Measurements from ENCODE around the gene GKN2.

The GKN2 gene, protein sequence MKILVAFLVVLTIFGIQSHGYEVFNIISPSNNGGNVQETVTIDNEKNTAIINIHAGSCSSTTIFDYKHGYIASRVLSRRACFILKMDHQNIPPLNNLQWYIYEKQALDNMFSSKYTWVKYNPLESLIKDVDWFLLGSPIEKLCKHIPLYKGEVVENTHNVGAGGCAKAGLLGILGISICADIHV

GRCh38 chr2:68952887-68953521, at the start of gene GKN2:
TSS of gene GKN2 (minus strand) at chr2:68952893. CDS start at chr2:68952861, 32 bp downstream.
- DNase-seq: no peak

DNA sequence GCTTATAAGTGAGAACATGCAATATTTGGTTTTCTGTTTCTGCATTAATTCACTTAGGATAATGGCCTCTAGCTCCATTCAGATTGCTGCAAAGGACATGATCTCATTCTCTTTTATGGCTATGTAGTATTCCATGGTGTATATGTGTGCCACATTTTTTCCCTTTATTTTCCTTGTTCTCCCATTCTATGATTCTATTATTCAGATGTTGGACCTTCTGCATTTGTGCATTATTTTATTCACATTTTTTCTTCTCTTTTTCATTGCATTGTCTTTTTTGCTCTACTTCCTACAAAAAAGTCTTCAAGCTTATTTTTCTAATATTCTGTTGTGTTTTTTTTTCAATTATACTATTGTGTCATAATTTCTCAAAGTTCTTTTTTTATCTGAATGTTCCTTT, 49.2 kb upstream of the GKN2 start:
- no peak for DNase-seq

GRCh38 chr2:68997401-68997800, 44.7 kb upstream of the GKN2 start:
- no peak for DNase-seq

- DNase-seq: no peak
These were observed 43.2 kb upstream of the GKN2 start for GRCh38 chr2:68995916-68996315.

DNA sequence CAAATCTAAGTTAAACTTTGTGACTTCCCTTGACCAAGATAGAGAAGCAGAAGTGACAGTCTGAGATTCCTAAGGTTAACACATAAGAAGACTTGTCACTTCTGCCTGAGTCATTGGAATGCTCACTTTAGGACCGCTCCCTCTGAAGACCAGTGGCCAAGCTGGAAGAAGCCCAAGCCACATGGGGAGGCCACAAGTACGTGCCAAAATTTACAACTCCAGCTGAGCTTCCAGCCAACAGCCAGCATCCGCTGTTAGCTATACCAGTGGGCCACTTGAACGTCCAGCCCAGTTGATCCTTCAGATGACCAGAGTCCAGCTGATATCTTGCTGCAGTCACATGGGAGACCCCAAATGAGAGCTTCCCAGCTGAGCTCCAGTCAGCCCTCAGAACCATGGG, 42.2 kb upstream of the GKN2 start:
- no peak for DNase-seq

DNA sequence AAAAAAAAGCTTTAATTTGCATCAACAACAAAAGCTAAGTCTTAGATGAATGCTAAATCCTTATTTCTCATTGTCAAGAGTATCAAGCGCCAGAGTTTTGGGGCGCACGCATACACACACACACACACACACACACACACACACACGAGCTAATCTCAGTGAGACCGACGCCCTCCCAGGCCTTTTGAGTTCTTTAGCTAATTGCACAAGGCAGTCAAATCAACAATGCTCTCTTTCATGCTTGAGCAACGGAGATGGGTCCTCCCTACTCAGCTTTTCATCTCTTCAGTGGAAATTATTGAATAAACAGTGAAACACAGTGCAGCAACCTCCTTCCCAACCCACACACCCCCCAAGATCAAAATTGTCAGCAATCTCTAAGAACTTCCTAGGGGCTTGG, 41.0 kb upstream of the GKN2 start:
- DNase-seq: no peak

DNA sequence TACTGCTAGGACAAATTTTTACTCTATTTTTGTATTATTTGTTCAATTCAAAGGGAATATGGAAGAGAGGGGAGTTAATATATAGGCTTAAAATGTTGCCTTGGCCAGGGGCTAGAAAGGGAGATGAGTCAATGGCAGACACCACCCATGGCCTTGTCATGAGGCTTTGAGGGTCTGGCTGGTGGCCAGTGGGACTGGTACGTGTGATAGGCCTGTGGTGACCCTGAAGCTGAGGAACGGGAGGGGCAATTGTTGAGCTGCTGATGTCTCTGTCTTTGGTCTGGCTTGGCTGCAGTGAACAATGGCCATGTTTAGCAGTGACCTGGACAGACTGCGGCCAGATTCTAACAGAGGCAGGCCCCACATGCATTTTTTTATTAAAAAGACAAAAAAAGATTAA, 40.2 kb upstream of the GKN2 start:
- DNase-seq: peak; percentile 69

- DNase-seq: no peak
These were observed 39.6 kb upstream of the GKN2 start for GRCh38 chr2:68992341-68992740.

DNA sequence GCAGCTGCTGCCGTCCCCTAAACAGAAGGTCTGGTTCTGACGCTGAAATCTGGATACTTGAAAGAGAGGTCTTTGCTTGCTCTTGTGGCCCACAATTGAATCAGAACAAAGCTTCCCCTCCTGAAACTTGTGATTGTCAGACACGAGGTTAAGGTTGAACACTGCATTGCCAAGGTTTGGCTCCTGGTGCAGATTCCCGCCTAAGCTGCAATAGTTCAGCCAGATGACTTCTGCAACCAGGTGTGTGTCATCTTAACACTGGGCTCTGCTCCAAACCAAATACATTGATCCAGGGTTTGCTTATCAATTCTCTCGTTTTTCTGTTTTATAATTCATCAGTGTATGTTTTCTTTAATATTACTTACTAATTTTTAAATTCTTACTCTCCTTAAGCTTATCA, 36.3 kb upstream of the GKN2 start:
- no peak for DNase-seq

DNA sequence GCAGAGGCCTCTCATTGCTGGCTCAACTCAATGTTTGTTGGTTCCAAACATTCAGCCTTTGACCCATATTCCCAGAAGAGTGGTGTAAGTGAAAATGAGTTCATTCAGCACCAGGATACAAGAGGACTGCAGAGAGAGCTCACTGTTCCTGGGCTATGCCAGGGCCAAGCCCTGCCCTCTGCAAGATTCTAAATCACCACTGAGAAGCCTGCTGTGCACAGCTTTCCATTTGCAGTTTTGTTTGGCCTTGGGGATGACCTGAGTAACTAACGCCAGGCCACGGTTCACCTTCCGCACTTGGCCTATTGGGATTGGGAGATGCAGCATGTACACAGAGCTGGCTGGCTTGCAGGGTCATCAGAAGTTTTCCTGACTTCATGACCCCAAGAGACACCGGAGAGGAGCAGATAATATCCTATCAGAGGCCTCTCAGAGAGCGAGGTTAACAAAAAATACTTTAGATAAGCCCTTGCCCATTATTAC, 34.4 kb upstream of the GKN2 start:
- no peak for DNase-seq

DNA sequence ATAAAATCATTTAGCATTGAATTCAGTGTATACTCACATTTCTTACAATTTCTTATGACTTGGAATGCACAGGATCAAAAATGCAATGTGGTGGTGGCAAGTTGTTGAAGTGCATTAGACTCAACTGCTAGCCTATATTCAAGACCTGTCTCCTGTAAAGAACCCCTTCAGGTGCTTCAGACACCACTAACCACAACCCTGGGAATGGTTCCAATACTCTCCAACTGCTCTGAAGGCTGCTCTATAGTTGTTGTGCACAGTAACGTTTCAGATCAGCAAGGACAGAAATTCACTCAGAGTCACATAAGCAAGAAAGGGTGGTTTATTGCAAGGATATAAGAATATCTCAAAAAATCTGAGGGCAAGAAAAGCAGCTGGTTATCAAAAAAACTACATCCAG, 28.3 kb upstream of the GKN2 start:
- peak; percentile 7 for DNase-seq

- no peak for DNase-seq
These were observed 25.4 kb upstream of the GKN2 start for GRCh38 chr2:68978098-68978497.

GRCh38 chr2:68977453-68977852, 24.8 kb upstream of the GKN2 start:
- DNase-seq: no peak

DNA sequence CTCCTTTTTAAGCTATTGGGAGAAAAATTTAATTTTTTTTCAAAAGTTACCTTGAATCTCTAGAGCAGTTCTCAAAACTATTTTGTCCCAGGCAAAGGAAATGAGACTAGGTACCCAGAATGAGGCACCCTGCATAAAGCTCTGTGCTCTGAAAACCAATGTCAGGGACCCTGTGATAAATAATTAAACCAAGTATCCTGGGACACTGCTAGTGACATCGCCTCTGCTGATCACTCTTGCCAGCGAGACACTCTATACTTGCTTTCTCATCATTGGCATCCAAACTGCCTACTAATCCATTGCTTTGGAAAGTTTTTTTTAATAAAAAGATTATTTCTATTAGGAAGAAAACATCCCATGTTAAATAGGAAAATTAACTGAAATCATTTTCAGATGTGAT, 23.2 kb upstream of the GKN2 start:
- DNase-seq: no peak

- DNase-seq: no peak
These were observed 22.4 kb upstream of the GKN2 start for GRCh38 chr2:68974946-68975665.

DNA sequence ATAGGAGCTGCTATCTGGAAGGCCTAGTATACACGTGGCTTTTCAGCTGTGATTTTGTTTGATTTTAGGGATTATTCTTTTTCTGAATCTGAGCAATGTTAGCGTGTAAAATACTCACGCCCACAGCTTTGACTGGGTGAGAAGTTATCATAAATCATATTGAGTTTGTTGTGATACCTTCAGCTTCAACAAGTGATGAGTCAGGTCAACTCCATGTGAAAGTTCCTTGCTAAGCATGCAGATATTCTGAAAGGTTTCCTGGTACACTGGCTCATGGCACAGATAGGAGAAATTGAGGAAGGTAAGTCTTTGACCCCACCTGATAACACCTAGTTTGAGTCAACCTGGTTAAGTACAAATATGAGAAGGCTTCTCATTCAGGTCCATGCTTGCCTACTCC, 21.6 kb upstream of the GKN2 start, which contains the start of gene GKN1:
Gene GKN1 (plus strand): TSS at position 386 of the 400 bp plus-strand sequence. CDS start 42 bp downstream, outside the sequence.
- DNase-seq: no peak

- peak; percentile 8 for DNase-seq
These were observed 19.0 kb upstream of the GKN2 start for GRCh38 chr2:68971591-68972231.

DNA sequence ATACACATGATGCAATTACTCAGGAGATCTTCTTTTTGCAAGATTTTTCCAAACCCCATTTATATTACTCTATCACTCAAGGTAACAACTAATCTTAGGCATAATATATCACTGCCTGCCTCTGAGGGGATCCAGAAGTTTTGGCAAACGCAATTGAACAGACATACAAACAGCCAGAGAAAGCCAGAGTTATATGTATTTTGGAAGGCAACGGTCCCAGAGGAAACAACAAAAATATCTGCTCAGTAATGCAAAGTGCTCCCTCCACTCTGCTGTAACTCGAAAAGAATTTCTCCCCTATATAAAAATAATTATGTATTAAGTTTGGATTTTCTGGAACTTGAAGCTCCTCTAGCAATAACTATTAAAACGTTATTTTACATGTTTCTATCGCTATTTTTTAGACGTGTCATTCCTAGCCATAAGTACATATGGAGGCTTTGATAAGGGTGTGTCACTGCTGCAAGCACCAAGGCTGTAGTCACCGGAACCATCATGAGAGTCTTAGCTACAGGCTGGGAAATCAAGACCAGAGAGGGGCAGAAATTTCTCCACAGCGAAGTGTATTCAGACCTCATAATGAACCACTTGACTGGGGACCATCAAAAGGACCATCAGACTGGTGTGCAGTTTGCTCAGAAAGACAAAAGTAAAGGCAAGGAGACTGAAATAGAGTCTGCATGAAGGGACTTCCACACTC, 18.0 kb upstream of the GKN2 start:
- DNase-seq: peak; percentile 14

- no peak for DNase-seq
These were observed 17.2 kb upstream of the GKN2 start for GRCh38 chr2:68969736-68970490.

- no peak for DNase-seq
These were observed 15.5 kb upstream of the GKN2 start for GRCh38 chr2:68968221-68968620.

DNA sequence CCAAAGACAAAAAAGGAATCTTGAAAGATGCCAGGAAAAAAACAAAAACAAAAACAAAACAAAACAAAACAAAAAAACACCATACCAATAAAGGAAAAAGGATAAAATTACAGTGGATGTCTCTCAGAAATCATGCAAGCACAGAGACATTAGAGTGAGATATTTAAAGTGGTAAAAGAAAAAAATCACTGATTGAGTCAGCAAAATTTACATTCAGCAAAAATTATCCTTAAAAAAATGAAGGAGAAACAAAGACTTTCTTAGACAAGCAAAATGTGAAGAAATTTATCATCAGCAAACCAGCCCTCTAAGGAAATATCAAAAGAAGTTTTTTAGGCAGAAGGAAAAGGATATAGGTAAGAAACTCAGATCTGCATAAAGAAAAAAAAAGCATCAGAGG, 11.6 kb upstream of the GKN2 start:
- DNase-seq: no peak

DNA sequence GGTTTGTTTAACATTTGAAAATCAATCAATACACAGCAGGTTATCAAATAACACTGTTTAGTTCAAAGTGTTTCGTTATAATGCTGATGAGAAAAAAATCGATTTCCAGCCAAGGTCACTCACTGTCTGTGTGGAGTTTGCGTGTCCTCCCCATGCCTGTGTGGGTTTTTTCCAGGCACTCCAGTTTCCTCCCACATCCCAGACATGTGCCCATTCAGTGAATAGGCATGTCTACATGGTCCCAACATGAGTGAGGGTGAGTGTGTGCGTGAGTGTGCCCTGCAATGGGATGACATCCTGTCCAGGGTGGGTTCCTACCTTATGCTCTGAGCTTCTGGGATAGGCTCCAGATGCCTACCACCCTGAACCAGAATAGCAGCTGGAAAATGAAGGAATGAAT, 8.7 kb upstream of the GKN2 start:
- no peak for DNase-seq
